Effector CD4-positive, alpha-beta T cell (primary cell): ENCODE results near the gene MOB3B.
A peak's percentile ranks its signal among the peaks of the same experiment; 100 is the strongest.

Experiments
- DNase-seq: peaks from one replicate; pipeline ENCODE4 v3.0.0-alpha.2; 2020
- total RNA-seq: gene quantifications from one replicate; lab custom pipeline; 2026; lab: John Stamatoyannopoulos, UW

MOB3B gene
- total RNA-seq = 0.94 reads per million

GRCh38 chr9:27529316-27530278 is at the start of gene MOB3B:
Gene MOB3B (minus strand): TSS chr9:27529814. CDS start chr9:27455550, 74,264 bp downstream.
- DNase-seq = peak; percentile 67

GRCh38 chr9:27573634-27574590 is 44.3 kb upstream of the MOB3B start:
- DNase-seq = peak; percentile 96

DNA sequence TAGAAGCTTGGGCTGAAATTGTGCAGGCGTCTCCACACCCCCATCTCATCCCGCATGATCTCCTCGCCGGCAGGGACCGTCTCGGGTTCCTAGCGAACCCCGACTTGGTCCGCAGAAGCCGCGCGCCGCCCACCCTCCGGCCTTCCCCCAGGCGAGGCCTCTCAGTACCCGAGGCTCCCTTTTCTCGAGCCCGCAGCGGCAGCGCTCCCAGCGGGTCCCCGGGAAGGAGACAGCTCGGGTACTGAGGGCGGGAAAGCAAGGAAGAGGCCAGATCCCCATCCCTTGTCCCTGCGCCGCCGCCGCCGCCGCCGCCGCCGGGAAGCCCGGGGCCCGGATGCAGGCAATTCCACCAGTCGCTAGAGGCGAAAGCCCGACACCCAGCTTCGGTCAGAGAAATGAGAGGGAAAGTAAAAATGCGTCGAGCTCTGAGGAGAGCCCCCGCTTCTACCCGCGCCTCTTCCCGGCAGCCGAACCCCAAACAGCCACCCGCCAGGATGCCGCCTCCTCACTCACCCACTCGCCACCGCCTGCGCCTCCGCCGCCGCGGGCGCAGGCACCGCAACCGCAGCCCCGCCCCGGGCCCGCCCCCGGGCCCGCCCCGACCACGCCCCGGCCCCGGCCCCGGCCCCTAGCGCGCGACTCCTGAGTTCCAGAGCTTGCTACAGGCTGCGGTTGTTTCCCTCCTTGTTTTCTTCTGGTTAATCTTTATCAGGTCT is 43.5 kb upstream of the MOB3B start, which contains the start of gene C9orf72:
C9orf72 (minus strand) TSS at position 564 of the 716 bp plus-strand sequence. CDS start 6,361 bp downstream, outside the sequence.
- DNase-seq = peak; percentile 76

- DNase-seq = peak; percentile 54
Measured at GRCh38 chr9:27572566-27572917, 42.9 kb upstream of the MOB3B start.

DNA sequence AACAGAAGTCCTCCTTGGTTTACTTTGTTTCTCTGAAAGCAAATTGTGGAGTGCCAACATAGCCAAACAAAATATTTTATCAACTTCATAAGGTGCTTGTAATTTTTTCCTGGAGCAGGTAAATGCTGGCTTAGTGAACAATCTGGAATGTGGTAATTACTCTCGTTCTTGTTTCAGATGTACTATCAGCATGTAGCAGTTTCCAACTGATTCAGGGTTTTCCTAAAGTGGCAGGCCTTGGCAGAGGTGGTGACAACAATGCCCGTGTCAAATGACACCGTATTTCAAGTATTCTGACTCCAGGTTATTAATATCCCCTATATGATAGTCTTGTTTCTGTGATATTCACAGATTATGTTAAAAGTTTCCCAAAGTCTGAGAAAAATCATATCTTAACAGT is 42.4 kb upstream of the MOB3B start:
- DNase-seq = no peak

- DNase-seq = no peak
Measured at GRCh38 chr9:27571011-27571410, 41.4 kb upstream of the MOB3B start.

GRCh38 chr9:27569406-27569805 is 39.8 kb upstream of the MOB3B start:
- DNase-seq = no peak

DNA sequence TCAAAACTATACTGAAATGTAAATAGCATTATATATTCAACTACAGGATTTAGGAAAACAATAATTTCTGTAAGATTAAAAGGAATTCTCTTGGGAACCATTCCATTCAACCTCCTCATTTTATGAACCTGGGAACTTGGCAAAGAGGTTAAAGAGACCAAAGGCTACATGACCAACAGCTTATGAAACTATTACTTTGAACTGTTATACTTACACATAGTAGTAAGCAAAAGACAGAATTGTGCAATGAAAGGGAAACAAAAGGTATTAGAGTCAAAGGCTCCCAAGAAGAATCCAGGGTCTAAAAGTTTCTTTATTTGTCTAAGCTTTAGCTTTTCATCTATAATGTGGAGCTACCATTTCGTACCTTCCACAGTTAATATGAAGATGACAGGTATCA is 36.5 kb upstream of the MOB3B start:
- DNase-seq = no peak

DNA sequence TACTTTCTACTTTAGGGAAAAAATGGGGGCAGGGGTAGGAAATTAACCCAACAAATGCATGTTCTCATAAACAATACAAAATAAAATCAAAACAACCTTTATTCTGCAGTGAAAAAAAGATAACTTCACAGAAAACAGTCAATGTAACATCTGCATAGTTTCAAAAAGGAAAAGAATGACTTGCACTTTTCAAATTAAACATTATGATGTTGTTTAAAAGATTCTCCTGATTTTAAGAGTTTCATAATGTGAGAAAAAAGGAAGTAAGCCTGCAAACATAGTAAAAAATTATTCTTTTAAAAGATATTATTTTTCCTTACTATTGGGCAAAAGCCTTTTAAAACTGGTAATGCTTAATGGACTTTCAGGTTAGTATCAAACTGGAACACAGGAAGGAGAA is 36.1 kb upstream of the MOB3B start:
- DNase-seq = no peak

GRCh38 chr9:27564670-27565069 is 35.1 kb upstream of the MOB3B start:
- no peak for DNase-seq

DNA sequence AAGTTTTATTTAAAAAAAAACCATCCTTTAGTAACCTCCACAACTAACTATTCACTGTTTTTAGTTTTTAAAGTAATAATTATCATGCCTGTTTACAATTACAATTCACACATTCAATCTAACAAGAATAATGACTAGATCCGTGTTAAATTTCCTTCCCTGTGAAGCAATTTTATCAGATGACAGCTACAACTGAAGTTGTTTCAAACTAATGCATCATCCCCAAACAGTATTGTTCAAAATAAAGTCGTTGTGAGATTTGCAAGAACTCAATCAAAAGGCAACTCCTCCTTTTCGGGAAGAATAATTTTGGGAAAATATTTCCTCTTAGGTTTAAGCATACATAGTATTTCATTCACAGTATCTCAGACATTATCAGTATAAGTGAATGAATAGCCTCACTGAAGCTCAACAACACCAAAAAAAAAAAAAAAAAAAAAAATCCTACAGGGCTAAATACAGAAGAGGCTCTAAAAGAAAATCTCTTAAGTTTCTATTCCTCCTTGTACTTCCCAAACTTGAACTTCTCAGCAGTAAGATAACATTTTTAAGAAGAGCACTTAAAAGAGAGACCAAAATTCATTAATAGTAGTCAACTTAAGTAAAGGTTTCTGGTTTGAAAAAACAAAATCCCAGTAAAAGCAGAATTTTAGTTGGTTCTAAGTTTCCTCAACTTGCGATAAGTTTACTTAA is 34.3 kb upstream of the MOB3B start:
- DNase-seq = no peak

DNA sequence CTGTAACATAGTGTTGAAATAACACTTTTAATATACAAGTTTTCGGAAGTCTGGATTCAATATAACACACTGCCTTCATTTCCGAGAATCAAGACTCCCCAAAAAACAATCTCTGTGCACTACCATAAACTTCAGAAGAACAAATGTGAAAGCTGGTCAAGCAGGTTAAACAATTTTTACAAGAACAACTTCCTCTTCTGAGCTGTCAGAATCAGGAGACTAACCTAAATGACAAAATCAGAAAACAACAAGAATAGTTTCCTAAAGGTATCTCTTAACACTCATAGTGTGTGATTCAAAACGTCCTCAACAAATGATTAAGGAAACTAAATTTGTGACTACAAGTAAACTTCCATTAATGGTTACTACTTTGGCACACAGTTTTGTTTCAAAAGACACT is 32.1 kb upstream of the MOB3B start:
- DNase-seq = no peak

GRCh38 chr9:27560457-27560856 is 30.8 kb upstream of the MOB3B start:
- DNase-seq = no peak

GRCh38 chr9:27558307-27558706 is 28.7 kb upstream of the MOB3B start:
- no peak for DNase-seq

DNA sequence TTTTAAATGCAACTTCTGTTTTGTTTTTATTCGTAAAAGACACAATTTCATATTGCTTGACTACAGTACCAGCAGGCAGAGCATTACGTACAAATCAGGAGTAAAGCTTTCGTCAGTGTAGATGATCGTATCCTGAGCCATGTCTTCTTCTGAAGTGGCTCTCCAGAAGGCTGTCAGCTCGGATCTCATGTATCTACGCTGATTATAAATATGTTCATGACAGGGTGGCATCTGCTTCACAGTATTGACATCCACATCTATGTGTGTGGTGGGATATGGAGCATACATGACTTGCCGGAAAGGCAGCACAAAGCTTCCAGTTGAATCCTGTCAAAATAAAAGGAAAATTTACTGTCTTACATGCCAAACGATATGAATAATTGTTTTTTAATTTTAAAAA is 26.9 kb upstream of the MOB3B start:
- no peak for DNase-seq

GRCh38 chr9:27554712-27555111 is 25.1 kb upstream of the MOB3B start:
- no peak for DNase-seq

DNA sequence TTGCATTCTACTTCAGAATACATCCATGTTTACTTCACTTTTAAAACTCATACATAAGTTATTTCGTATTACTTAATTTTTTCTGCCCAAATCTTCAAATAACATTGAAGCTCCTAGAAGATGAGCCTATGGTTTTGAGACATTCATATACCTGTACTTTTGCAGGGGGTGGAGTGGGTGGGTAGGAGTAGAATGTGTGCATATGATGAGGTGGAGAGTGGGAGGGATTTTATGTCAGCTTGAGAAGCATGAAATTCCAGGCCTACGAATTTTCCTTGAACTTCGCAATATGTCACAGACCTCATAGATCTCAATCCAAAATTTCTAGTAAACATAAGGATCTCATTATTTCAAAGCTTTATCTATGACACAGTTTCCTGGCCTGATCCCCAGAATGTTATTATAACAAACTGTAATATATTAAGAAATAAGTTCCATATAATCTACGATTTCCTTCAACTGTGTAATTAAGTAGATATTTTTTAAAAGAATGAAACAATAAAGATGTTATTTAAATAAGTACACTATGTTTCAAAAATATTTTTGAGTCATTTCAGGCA is 19.7 kb upstream of the MOB3B start:
- DNase-seq = no peak

DNA sequence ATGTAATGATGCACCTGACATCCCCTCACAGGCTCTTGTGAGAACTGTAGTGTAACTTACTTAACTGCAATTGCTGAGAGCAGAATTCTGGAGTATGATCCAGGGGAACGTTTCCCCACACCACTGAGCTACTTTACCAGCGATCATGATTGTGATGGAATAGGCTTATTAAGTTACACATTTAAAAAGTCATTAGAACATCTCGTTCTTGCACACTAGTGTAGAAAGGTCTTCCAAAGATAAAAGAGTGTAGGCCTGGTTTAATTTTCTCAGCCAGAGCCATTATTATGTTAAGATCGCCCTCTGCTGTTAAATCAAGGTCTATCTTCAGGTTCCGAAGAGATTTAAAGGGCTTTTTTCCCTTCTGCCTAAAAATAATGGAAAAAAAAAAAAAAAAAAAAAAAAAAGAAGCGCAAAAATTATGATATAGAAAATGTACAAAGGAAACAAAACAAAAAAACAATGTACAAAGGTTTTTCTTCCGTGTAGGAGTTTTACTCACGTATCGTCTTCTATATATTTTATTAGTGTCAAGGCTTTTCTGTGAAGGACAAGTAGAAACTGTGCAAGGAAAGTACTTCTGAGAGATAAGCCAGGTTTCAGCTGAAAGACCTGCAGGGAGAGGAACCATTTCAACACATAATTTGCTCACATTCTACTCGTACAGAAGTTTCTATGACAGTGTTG is 18.6 kb upstream of the MOB3B start:
- DNase-seq = no peak

DNA sequence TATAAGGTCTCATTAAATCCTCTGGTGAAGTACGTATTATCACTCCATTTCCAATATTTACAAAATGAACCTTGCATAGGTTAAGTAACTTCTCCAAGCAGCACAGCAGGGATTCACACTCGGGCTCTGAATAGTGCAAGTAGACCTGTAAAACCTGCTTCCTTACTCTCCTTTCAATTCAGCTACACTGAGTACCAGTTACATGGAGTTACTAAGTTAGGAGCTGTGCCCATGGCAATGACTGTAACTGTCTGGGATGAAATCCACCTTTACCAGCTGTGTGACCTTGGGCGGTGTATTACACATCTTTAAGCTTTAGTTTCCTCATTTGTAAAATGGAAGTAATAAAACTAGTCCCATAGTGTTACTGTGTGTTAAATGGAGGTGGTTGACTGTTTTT is 15.9 kb upstream of the MOB3B start:
- DNase-seq = no peak

- no peak for DNase-seq
Measured at GRCh38 chr9:27542508-27542907, 12.9 kb upstream of the MOB3B start.

DNA sequence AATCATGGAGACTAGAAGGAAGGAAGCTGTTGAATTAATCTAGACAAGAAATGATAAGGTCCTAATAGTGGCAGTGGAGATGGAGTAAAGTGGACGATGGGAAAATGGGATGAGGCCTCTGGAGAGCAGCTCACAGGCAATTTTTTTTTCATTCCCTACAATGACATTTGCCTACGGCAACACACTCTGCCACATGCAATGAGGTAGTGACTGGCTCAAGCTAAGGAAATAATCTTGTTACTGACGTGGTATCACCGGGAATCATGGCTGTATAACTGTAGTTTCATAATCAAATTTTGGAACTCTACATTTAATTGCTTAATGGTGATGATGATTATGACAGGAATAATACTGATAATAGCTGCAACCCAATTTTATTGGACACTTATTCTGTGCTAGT is 12.1 kb upstream of the MOB3B start:
- no peak for DNase-seq
